HEK293T (cell line): ENCODE data around the gene IP6K3.

Experiments used
- CTBP1 ChIP-seq: fragments of 450-650 bp; IDR thresholded peaks from 2 replicates; pipeline ENCODE4 v1.6.1; 2016; ENCODE audit warnings: borderline replicate concordance
- FOXA1 ChIP-seq: fragments of 450-650 bp; IDR thresholded peaks from 2 replicates; pipeline ENCODE4 v1.6.1; 2016; ENCODE audit warnings: mild to moderate bottlenecking
- FOXM1 ChIP-seq: fragments of 450-650 bp; IDR thresholded peaks from 2 replicates; pipeline ENCODE4 v1.6.1; 2017; ENCODE audit warnings: mild to moderate bottlenecking, borderline replicate concordance
- NFRKB ChIP-seq: fragments of 450-650 bp; IDR thresholded peaks from 2 replicates; pipeline ENCODE4 v1.6.1; 2016; ENCODE audit warnings: mild to moderate bottlenecking, moderate library complexity
- SP1 ChIP-seq: fragments of 450-650 bp; IDR thresholded peaks from 2 replicates; pipeline ENCODE4 v1.6.1; 2017
- SUZ12 ChIP-seq: fragments of 450-650 bp; IDR thresholded peaks from 2 replicates; pipeline ENCODE4 v1.6.1; 2016; ENCODE audit warnings: mild to moderate bottlenecking
- TF ChIP-seq, protein P1 (sequence below): fragments of 450-650 bp; IDR thresholded peaks from 2 replicates; pipeline ENCODE4 v1.6.1; 2016

DNA sequence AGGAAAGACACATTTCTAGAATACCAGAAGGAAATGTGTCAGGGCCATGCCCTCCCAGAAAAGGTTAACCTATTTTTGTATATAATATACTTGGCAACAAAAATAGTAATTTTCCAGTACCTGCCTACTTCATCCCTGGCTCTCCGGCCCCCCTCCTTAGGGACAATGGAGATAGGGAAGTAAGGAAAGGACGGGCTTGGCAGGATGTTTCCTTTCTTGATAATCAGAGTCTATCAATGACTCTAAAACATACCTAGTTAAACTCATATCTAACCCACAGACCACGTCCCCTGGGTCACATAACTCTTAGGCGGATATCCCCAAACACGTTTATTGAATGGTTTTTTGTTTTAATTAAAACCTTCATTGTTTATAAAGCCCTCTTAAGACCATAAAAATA is 47.0 kb downstream of the IP6K3 start:
- TF ChIP-seq FOXA1: no peak
- no peak for TF ChIP-seq FOXM1
- TF ChIP-seq NFRKB: no peak
- no peak for TF ChIP-seq SUZ12
- no peak for TF ChIP-seq SP1
- TF ChIP-seq, protein P1, sequence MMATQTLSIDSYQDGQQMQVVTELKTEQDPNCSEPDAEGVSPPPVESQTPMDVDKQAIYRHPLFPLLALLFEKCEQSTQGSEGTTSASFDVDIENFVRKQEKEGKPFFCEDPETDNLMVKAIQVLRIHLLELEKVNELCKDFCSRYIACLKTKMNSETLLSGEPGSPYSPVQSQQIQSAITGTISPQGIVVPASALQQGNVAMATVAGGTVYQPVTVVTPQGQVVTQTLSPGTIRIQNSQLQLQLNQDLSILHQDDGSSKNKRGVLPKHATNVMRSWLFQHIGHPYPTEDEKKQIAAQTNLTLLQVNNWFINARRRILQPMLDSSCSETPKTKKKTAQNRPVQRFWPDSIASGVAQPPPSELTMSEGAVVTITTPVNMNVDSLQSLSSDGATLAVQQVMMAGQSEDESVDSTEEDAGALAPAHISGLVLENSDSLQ: no peak
- no peak for TF ChIP-seq CTBP1
